Mucosa of stomach (tissue), 1 donor: ENCODE measurements around the gene ZNF382.

Source experiments
- H3K27me3 ChIP-seq: one replicate; pipeline ENCODE4 v1.7.0; 2013; ENCODE audit warnings: mild to moderate bottlenecking, low read length; ENCODE audit not compliant: control insufficient read depth, insufficient read depth
- H3K36me3 ChIP-seq: one replicate; pipeline ENCODE4 v1.7.0; 2013; ENCODE audit warnings: low read length; ENCODE audit not compliant: control insufficient read depth, insufficient read depth
- H3K4me1 ChIP-seq: one replicate; pipeline ENCODE4 v1.7.0; 2013; ENCODE audit warnings: mild to moderate bottlenecking, low read length; ENCODE audit not compliant: control insufficient read depth, insufficient read depth
- H3K4me3 ChIP-seq: one replicate; pipeline ENCODE4 v1.7.0; 2013; ENCODE audit warnings: low read length
- H3K9ac ChIP-seq: one replicate; pipeline ENCODE4 v1.7.0; 2013; ENCODE audit warnings: mild to moderate bottlenecking, low read length, moderate library complexity
- H3K9me3 ChIP-seq: one replicate; pipeline ENCODE4 v1.7.0; 2013; ENCODE audit warnings: mild to moderate bottlenecking, low read length, moderate library complexity; ENCODE audit not compliant: control insufficient read depth
- donor health status: Pancreatic carcinoma.

The ZNF382 gene

DNA sequence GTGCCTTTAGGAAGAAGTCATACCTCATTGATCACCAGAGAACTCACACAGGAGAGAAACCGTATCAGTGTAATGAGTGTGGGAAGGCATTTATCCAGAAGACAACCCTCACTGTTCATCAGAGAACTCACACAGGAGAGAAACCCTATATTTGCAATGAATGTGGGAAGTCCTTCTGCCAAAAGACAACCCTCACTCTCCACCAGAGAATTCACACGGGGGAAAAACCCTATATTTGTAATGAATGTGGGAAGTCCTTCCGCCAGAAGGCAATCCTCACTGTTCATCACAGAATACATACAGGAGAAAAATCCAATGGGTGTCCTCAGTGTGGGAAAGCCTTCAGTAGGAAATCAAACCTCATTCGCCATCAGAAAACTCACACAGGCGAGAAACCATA, 21.9 kb downstream of the ZNF382 start:
- Histone ChIP-seq H3K36me3 (no peaks in the 10 kb centered on the region), H3K9ac (no peak overlapping the region), H3K4me1 (no peaks in the 10 kb centered on the region), H3K4me3 (no peak overlapping the region), H3K9me3 (peaks cover 9% of the 10 kb centered on the region), H3K27me3 (no peaks in the 10 kb centered on the region)

DNA sequence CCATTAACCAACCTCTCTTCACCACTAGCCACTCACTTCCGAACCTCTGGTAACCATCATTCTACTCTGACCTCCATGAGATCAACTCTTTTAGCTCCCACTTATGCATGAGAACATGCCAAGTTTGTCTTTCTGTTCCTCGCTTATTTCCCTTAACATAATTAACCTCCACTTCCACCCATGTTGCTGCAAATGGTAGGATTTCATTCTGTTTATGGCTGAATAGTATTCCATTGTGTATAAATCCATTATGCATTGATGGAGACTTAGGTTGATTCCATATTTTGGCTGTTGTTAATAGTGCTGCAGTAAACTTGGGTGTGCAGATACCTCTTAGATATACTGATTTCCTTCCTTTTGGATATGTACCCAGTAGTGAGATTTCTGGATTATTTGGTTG, 30.2 kb downstream of the ZNF382 start:
- H3K4me1 ChIP-seq: no peaks in the 10 kb centered on the region
- H3K36me3 ChIP-seq: peaks cover 13% of the 10 kb centered on the region
- H3K9me3 ChIP-seq: peaks cover 17% of the 10 kb centered on the region
- H3K27me3 ChIP-seq: no peaks in the 10 kb centered on the region
- no peak overlapping the region for H3K4me3 ChIP-seq
- no peak overlapping the region for H3K9ac ChIP-seq

DNA sequence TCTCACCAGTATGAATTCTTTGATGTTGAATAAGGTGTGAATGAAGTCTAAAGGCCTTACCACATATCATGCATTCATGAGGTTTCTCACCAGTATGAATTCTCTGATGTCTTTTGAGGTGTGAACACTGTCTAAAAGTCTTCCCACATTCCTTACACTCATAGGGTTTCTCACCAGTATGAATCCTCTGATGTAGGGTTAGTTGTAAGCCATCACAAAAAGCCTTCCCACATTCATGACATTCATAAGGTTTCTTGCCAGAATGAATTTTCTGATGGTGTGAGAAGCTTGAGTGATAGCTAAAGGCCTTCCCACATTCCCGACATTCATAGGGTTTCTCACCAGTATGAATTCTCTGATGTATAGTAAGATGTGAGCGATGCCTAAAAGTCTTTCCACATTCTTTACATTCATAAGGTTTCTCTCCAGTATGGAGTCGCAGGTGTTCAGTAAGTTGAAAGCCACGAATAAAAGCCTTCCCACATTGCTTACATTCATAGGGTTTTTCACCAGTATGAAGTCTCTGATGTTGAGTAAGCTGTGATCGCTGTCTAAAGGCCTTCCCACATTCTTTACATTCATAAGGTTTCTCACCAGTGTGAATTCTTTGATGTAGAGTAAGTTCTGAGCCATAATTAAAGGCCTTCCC, 33.9 kb downstream of the ZNF382 start:
- Histone ChIP-seq H3K27me3 (no peaks in the 10 kb centered on the region), H3K9ac (no peak overlapping the region), H3K4me3 (no peak overlapping the region), H3K9me3 (peaks cover 25% of the 10 kb centered on the region), H3K4me1 (no peaks in the 10 kb centered on the region), H3K36me3 (peaks cover 13% of the 10 kb centered on the region)

DNA sequence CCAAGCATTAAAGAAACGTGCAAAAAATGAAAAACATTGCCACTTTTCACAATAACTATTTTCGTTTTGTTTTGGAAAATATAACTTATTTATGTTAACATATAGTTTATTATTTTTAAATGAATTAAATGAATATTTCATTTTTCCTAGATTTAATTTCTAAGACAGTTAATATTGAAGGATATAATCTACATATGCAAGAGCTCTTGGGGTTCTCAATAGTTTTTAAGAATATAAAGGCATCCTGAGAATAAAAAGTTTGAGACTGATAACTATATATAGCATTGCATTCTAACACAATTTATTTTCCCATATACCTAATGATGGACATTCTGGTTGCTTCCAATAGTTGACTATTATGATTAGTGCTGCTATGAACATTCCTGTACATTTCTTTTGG, 41.6 kb downstream of the ZNF382 start:
- H3K9ac ChIP-seq: no peak overlapping the region
- peaks cover 22% of the 10 kb centered on the region for H3K9me3 ChIP-seq
- H3K36me3 ChIP-seq: no peaks in the 10 kb centered on the region
- no peak overlapping the region for H3K4me3 ChIP-seq
- H3K27me3 ChIP-seq: no peaks in the 10 kb centered on the region
- H3K4me1 ChIP-seq: no peaks in the 10 kb centered on the region

DNA sequence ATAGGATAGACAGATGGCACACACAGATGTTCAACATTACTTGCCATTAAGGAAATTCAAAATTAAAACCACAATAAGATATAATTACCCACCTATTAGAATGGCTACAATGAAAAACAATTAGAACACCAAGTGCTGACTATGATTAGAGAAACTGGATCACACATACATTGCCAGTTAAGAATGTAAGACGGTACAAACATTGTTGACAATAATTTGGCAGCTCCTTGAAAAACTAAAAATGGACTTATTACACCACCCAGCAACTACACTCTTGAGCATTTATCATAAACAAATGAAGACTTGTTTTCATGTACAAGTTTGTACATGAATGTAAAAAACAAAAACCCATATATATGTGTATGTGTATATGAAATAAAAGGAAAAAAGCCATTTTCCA, 47.8 kb downstream of the ZNF382 start:
- no peak overlapping the region for H3K9ac ChIP-seq
- H3K27me3 ChIP-seq: no peaks in the 10 kb centered on the region
- peaks cover 6% of the 10 kb centered on the region for H3K9me3 ChIP-seq
- H3K4me3 ChIP-seq: no peak overlapping the region
- H3K36me3 ChIP-seq: peaks cover 5% of the 10 kb centered on the region
- no peaks in the 10 kb centered on the region for H3K4me1 ChIP-seq

- Histone ChIP-seq H3K27me3 (no peaks in the 10 kb centered on the region), H3K4me1 (peaks cover 6% of the 10 kb centered on the region), H3K4me3 (peak overlapping the region; percentile 76), H3K36me3 (no peaks in the 10 kb centered on the region), H3K9me3 (no peaks in the 10 kb centered on the region), H3K9ac (peak overlapping the region; percentile 79)
These were observed 60.7 kb downstream of the ZNF382 start for GRCh38 chr19:36665832-36666231.

GRCh38 chr19:36668646-36669045, 63.5 kb downstream of the ZNF382 start:
- Histone ChIP-seq H3K9me3 (no peaks in the 10 kb centered on the region), H3K36me3 (no peaks in the 10 kb centered on the region), H3K27me3 (no peaks in the 10 kb centered on the region), H3K4me1 (peaks cover 6% of the 10 kb centered on the region), H3K4me3 (no peak overlapping the region), H3K9ac (no peak overlapping the region)

DNA sequence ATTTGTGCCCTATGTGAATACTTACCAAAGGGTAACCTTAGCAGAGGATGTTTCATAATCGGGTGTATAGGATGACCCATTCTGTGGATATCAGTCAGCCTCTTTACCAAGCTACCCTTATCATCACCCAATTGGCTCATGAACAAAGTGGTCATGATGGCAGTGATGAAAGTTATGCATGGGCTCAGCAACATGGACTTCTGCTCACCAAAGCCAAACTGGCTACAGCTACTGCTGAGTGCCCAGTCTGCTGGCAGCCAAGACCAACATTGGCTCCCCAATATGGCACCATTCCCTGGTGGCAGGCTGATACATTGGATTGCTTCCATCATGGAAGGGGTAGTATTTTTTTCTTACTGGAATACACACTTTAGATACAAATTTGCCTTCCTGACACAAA, 67.3 kb downstream of the ZNF382 start:
- Histone ChIP-seq H3K36me3 (no peaks in the 10 kb centered on the region), H3K4me3 (no peak overlapping the region), H3K9ac (no peak overlapping the region), H3K9me3 (no peaks in the 10 kb centered on the region), H3K27me3 (no peaks in the 10 kb centered on the region), H3K4me1 (no peaks in the 10 kb centered on the region)

DNA sequence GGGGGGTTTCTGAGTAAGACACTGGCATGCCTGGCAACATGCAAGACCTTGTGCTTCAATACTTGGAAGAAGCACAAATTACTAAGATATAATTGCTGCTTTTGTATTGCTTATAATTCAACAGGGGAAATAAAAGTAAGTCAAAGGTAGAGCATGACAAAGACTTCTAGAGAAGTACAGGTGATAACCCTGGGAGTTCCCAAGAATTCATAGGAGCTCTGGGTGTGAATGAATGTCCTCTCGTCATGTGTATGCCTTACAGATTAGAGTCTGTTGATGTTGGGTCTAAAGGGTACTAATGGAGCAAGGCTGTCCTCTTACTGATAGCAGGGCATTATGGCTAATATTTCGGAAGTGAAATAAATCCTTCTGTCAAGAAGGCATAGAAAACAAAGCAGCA, 69.1 kb downstream of the ZNF382 start:
- H3K9me3 ChIP-seq: no peaks in the 10 kb centered on the region
- no peaks in the 10 kb centered on the region for H3K36me3 ChIP-seq
- H3K9ac ChIP-seq: no peak overlapping the region
- no peaks in the 10 kb centered on the region for H3K27me3 ChIP-seq
- no peak overlapping the region for H3K4me3 ChIP-seq
- no peaks in the 10 kb centered on the region for H3K4me1 ChIP-seq

- Histone ChIP-seq H3K4me3 (no peak overlapping the region), H3K9me3 (no peaks in the 10 kb centered on the region), H3K27me3 (no peaks in the 10 kb centered on the region), H3K9ac (no peak overlapping the region), H3K4me1 (no peaks in the 10 kb centered on the region), H3K36me3 (no peaks in the 10 kb centered on the region)
These were observed 74.3 kb downstream of the ZNF382 start for GRCh38 chr19:36679455-36679854.
